GM18951 (cell line): ENCODE data around the gene MFAP5.
"Not testable (repeated sequence)": the region's sequence is repeated elsewhere in the genome, so short reads cannot be mapped to it uniquely, and the experiment has no call there.

Experiments
- POLR2A ChIP-seq: IDR thresholded peaks from 4 replicates; pipeline ENCODE4 v1.6.1; 2011; ENCODE audit warnings: mild to moderate bottlenecking; ENCODE audit not compliant: insufficient read length, insufficient read depth; ENCODE audit errors: extremely low read depth
- in situ Hi-C: fragments of 300-500 bp; cut with MboI; formaldehyde crosslinking; loops from one replicate; pipeline ENCODE4 v1.12.0; 2022; ENCODE audit warnings: low sequenced_read_pairs, mixed read lengths, inconsistent platforms; ENCODE audit not compliant: unreplicated experiment

Gene MFAP5

DNA sequence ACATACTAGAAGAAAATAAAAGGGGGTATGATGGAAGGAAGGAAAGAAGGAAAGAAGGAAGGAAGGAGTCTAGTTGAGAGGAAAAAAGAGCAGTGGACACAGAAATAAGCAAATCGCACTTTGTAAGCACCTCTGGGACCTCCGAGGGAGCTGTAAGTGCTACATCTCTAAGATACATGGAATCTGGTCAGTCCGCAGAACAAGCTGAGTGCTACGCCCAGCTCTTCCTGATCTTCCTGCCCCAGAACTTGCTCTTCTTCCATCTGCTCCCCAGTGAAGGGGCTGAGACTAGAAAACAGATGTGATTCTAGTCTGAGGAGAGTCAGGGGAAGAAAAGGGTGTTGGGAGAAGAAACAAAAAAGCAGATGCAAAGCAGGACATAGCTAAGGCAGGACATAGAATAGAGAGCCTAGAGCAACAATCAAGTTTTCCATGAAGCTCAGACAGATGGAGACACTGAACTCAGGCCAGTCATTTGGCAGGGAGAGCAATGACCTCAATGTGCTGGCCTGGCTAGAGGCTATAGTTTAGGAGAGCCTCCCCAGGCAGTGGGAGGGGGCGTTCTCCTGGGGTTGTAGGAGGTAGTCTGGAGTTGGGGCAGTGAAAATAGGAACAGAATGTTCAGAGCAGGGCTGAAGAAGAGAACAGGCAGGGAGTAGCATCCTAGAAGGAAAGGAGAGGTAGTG lies 1.7 kb upstream of the MFAP5 start:
- TF ChIP-seq POLR2A: no peak
- in situ Hi-C loops: no loop called here

DNA sequence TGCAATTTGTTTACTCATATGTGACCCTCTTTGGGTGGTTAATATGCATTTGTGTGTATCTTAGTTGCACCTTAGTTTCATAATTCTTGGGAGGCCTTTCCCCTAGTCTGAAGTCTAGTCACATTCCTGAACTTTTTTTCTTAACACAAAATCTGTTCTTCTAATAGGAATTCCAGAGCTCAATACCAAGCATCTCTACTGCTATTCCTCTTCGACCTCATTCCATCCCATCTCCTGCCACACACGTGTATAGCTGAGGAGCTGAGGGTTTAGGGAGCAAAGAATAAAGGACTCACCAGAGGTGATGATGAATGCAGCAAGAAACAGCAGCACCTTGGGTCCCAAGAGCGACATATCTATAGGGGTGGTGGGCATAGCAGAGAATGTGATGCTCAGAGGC lies 875 bp downstream of the MFAP5 start:
- in situ Hi-C loops: no loop called here
- TF ChIP-seq POLR2A: no peak

DNA sequence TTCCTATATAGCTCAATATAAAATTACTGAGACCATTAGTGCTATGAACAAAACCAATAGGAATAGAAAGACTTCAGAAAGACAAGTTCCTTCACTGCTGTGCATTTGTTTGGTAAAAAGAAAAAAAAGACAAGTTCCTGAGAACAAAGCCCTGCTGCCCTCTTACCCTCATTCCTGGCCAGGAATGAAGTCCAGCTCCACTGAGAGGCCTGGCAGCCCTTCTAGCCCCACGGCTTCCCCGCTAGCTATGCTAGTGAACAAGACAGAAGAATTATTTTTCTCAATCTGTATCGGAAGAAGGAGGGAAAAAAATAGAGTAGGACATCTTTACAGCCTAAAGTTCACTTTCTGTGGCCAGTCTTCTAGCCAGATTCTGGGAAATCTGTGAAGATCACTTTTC lies 1.6 kb downstream of the MFAP5 start:
- in situ Hi-C loops: no loop called here
- TF ChIP-seq POLR2A: no peak

DNA sequence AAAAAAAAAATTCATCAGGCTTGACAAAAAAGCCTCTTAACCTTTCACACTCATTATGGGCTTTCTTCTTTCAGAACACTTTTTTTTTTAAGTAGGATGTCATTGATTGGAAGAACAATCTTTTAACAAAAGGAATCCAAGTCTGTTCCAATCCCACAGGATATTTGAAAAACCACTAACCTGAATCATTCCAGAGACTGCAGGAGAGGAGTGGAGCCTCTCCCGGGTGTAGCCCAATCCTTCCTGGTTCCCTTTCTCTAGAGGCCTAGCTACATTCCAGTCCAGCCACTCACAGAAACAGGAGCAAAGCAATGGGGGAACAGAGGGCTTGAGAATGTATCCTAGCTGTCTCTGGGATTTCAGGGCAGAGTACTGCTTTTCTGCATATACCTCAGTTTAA lies 4.3 kb downstream of the MFAP5 start:
- in situ Hi-C loops: no loop called here
- TF ChIP-seq POLR2A: no peak

DNA sequence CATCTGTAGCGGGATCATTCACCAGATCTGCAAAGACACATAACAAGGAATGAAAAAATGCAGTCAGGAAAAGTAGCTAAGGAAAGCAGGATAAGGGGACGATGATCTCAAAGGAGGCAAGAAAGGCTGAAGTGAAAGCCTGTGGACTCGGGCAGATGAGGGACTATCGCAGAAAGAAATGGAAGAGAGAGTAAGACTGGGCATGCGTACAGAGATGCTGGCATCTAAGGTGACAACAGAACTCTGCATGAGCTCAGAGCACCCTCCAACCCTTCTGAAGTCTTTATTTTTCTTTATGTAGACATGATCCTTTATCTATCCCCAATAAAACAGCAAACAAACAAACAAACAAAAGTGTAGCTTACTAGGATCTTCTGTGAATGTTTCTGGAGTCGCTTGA lies 7.2 kb downstream of the MFAP5 start:
- in situ Hi-C loops: no loop called here
- no peak for TF ChIP-seq POLR2A

DNA sequence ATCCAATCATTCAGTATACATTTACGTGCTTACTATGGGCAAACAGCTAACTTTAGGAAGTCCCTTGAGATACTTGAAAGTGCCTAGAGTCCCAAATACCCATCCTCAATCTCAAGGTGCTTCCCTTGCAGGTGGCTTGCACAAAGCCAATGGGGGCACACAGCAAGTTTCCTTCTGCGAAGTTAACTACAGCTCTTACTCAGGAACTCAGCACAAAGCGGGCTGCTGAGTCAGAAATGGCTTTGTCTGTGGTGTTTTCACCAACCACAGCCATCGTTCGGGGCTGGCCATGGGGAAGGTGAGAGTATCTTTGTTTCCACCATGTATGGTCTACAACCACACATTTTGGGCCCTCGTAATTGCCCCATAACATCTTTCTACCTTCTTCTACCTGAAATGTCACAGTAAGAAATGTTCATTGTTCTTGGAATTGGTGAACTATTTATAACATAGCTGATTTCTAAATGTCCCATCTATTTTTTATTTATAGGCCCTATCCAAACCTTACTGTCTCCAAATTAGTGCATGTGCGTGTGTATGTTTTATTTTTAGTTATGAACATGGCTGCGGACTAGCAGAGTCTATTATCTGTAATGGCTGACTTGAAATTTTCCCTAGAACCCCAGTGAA lies 13.9 kb downstream of the MFAP5 start:
- TF ChIP-seq POLR2A: no peak
- in situ Hi-C loops: no loop called here

DNA sequence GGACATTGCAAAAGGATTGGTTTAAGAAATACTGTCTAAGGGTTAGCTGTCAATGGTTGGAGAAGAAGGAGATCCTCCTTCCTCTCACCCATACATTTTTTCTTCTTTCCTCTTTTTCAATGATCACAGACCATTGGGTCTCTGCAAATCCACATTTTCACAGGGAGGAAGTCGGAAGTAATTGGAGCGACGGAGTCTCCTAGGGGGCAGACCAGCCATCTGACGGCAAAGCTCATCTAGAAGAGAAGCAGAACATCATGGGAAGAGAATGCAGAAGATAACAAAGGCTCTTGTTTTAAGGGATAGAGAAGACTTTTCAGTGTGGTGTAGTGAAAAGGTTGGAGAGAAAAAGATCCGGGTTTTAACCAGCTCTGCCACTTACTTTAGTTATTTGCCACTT lies 14.7 kb downstream of the MFAP5 start:
- in situ Hi-C loops: no loop called here
- no peak for TF ChIP-seq POLR2A

DNA sequence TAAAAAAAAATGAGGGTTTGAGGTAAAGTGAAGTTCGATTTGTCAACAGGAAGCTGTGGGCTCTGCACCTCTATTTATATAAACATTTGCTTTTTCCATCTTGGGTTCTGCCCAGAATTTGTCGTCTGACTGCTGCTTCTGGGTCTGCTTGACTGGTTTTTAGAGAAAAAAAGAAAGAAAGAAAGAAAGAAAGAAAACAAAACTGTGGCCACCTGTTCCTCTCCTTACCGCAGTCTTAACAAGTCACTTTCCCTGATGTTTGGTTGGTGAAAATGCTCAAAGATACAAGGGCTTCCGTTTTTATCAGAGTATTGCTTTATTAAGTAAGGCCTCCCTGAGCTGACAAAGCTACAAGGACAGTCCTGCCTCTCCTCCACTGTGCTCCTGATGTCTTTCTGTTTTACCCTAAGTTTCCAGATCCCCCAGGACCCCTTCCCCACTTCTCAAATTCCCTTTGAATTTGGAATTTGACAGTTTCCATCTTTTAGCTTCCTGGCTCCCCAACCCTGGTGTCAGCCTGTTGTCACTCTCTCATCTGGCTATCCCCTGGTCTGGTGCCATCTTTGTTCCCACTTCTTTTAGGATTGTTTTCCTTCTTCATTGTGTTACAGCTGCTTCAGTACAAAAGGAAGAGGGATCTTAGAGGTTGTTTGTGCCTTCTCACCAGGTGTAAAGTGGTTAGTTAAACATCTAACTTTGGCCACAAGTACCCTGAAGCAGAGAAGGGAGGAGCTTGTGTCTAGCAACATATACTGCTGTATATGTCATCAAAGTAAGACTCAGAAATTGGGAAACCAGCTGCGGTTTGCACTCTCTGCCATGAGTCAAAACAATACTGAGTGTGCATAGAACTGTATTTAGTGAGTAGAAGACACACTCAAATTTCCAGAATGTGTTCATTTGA lies 18.0 kb downstream of the MFAP5 start:
- in situ Hi-C loops: no loop called here
- no peak for TF ChIP-seq POLR2A

DNA sequence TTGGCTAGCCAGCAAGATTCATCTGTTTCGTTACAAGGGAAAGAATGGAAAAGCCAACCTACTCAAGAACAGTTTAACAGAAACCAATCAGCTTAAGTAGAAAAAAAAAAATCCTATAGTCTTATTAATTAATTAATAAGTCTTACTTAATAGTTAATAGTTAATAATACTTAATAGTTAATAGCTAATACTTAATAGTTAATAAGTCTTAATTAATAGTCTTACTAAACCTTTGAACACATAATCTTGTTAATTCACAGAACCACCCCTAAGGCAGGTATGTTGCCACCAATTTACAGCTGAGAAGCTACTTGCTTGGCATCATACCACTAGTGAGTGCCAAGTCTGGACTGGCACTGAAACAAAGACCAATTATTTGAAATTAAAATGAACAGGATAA lies 19.9 kb downstream of the MFAP5 start:
- no peak for TF ChIP-seq POLR2A
- in situ Hi-C loops: no loop called here

DNA sequence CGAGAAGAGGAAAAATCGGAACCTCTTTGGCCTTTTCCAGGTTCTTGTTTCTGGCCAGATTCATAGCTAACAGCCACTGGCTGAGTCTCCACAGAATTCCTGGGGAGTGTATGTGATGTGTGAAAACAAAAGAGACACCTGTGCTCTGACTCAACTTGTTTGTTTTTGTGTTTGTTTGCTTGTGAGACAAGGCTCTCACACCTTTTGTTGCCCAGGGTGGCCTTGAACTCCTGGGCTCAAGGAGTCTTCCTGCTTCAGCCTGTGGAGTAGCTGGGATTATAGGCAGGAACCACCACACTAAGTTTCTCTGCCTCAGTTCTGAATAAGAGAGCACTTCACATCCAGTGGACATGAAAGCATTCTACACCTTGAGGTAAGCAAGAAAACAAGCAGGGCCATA lies 22.7 kb downstream of the MFAP5 start:
- in situ Hi-C loops: no loop called here
- TF ChIP-seq POLR2A: no peak

DNA sequence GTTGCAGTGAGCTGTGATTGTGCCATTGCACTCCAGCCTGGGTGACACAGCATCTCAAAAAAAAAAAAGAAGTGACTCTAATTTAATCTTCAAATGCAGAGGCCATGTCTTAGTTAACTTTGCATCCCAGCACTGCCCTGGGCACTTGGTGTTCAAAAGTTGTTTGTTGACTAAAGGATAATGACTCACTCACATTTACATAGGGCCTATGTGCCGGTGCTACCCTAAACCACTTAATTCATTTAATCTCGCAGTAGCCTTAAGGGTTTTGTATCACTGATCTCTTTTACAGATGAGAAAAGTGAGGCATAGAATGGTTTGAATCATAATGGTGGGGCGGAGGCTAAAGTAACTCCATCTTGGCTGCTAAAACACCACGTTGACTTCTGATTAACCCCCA lies 23.7 kb downstream of the MFAP5 start:
- no peak for TF ChIP-seq POLR2A
- in situ Hi-C loops: no loop called here

DNA sequence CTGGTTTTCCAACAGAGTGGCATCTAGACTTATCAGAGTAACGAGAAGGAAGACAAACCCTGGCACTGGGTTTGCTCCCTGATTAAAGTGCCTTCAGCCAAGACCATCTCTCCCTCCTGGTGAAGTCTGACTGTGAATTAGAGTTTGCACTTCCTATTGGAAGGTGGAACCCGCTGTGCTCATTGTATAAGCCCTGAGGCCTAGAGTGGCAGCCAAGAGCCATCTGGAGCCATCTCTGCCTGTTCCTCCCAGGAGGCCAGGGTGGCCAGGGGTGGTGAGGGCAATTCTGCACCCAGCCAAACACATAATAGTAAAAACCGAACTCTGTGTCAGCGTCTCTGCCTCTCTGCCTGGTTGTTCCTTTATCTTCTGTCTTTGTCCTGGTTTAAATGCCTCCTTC lies 25.0 kb downstream of the MFAP5 start:
- in situ Hi-C loops: no loop called here
- no peak for TF ChIP-seq POLR2A

DNA sequence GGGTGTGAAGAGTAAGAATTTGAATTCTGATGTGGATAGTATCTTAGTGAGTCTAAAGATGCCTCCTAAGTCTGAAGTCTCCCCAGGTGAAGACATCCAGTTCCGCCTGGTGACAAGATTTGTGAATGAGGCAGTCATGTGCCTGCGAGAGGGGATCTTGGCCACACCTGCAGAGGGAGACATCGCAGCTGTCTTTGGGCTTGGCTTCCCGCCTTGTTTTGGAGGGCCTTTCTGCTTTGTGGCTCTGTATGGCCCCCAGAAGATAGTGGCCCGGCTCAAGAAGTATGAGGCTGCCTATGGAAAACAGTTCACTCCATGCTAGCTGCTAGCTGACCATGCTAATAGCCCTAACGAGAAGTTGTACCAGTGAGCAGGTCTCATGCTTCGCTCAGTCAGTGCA lies 25.4 kb downstream of the MFAP5 start:
- TF ChIP-seq POLR2A: no peak
- in situ Hi-C loops: no loop called here

DNA sequence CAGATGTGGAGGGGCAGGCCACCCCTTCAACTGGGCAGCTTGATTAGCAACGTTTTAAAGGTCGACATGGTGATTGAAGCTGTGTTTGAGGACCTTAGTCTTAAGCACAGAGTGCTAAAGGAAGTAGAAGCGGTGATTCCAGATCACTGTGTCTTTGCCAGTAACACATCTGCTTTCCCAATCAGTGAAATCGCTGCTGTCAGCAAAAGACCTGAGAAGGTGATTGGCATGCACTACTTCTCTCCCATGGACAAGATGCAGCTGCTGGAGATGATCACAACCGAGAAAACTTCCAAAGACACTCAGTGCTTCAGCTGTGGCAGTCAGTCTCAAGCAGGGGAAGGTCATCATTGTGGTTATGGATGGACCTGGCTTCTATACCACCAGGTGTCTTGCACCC lies 26.0 kb downstream of the MFAP5 start:
- no peak for TF ChIP-seq POLR2A

DNA sequence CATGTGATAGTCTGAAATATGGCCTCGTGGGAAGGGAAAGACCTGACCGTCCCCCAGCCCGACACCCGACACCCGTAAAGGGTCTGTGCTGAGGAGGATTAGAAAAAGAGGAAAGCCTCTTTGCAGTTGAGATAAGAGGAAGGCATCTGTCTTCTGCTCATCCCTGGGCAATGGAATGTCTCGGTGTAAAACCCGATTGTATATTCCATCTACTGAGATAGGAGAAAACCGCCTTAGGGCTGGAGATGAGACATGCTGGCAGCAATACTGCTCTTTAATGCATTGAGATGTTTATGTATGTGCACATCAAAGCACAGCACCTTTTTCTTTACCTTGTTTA lies 26.6 kb downstream of the MFAP5 start:
- in situ Hi-C loops: not testable (repeated sequence)

More for the DNA sequence above, 26.0 kb downstream of the MFAP5 start:
- in situ Hi-C loops: no loop called here

DNA sequence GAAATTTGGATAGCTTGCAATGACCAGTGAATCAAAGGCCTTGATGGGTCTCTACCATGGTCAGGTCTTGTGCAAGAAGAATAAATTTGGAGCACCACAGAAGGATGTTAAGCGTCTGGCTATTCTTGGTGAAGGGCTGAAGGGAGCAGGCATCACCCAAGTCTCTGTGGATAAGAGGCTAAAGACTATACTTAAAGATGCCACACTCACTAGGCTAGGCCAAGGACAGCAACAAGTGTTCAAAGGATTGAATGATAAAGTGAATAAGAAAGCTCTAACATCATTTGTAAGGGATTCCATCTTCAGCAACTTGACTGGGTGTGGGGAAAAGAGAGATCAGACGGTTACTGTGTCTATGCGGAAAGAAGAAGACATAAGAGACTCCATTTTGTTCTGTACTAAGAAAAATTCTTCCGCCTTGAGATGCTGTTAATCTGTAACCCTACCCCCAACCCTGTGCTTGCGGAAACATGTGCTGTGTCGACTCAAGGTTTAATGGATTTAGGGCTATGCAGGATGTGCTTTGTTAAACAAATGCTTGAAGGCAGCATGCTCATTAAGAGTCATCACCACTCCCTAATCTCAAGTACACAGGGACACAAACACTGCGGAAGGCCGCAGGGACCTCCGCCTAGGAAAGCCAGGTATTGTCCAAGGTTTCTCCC lies 27.2 kb downstream of the MFAP5 start:
- in situ Hi-C loops: not testable (repeated sequence)
